Myocyte (in vitro differentiated cells): ENCODE results near the gene RBL2. TPM values are rescaled to one million over a fixed set of nuclear protein-coding genes. Genes with fewer than 3 reads are reported as not detected.
"Not testable (repeated sequence)": the region's sequence is repeated elsewhere in the genome, so short reads cannot be mapped to it uniquely, and the experiment has no call there.

Source experiments
- DNase-seq: peaks from one replicate; pipeline ENCODE4 v3.0.0-alpha.2; 2012; ENCODE audit warnings: low read depth
- total RNA-seq: library from RNA; depleted of rRNA; stranded (reverse); fragments of >200 nt; gene quantifications from 2 replicates; pipeline ENCODE4 v1.2.3, GENCODE V29; 2014

RBL2 gene
- total RNA-seq, 1 donor from 2014 or later, result 43.9 TPM

GRCh38 chr16:53539346-53539745 lies 105.1 kb downstream of the RBL2 start:
- not testable (repeated sequence) for DNase-seq

- not testable (repeated sequence) for DNase-seq
These were observed 105.8 kb downstream of the RBL2 start for GRCh38 chr16:53539759-53540718.

Other genes starting within 250 kb of the RBL2 start
- gene AKTIP, start 68.7 kb downstream of the RBL2 start, total RNA-seq, result 24.6 and 34.7 TPM in 2 replicates